Measurements from ENCODE around the gene CFI. TPM values are rescaled to one million over a fixed set of nuclear protein-coding genes. Genes with fewer than 3 reads are reported as not detected.

CFI gene
- total RNA-seq, 1 experiment from 2014 or later: 0.33 TPM

DNA sequence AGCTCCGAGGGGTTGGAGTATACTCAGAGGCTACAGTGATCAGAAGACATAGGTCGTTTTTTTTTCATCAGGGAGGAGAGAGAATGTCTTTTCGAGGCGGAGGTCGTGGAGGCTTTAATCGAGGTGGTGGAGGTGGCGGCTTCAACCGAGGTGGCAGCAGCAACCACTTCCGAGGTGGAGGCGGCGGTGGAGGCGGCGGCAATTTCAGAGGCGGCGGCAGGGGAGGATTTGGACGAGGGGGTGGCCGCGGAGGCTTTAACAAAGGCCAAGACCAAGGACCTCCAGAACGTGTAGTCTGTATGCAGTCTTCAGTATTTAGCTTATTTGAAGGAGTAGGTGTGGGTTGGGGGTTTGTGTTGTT is 14.3 kb upstream of the CFI start:
- Histone ChIP-seq H3K4me3 (ENCODE audit: low read depth in 2 of 2, low read length in 2 of 2) (peak overlapping the region; percentile 97 to 99), H3K27me3 (ENCODE audit: control insufficient read depth, insufficient read depth, low read length) (no peaks in the 10 kb centered on the region), H3K4me1 (ENCODE audit: control insufficient read depth, insufficient read depth, low read length) (peaks cover 5% of the 10 kb centered on the region; the same call in 1 of the 2 replicates), H3K27ac (ENCODE audit: low read length) (peak overlapping the region; percentile 92), H3K36me3 (ENCODE audit: control insufficient read depth, insufficient read depth, low read length) (peaks cover 16% of the 10 kb centered on the region), H3K9me3 (ENCODE audit: control insufficient read depth, insufficient read depth, low read depth, low read length) (no peaks in the 10 kb centered on the region)
- intact Hi-C loops (cut with micrococcal nuclease; ENCODE audit: unreplicated experiment) (loop anchor here (10.0 kb wide), 1 partner anchor 391 kb away; no protein-coding TSS in a partner anchor), in situ Hi-C loops (cut with HindIII; ENCODE audit: low pct_unique_long_range_greater_than_20kb, low sequenced_read_pairs) (no loop called here)
- BruUV-seq (replicated peaks): no TSS peak
- ATAC-seq (no peak), DNase-seq (ENCODE audit: low read depth, low spot score) (no peak)
- POLR2A ChIA-PET: interaction anchor here (0.7 kb wide), 1 partner anchor 1024 kb away, joined by 3 read pairs; no protein-coding TSS in a partner anchor
- CTCF ChIA-PET: no interaction called here
- no peak for TF ChIP-seq POLR2AphosphoS5 (IDR thresholded peaks at IDR 0.05; ENCODE audit: low read depth, low read length)
- TF ChIP-seq, protein P1, sequence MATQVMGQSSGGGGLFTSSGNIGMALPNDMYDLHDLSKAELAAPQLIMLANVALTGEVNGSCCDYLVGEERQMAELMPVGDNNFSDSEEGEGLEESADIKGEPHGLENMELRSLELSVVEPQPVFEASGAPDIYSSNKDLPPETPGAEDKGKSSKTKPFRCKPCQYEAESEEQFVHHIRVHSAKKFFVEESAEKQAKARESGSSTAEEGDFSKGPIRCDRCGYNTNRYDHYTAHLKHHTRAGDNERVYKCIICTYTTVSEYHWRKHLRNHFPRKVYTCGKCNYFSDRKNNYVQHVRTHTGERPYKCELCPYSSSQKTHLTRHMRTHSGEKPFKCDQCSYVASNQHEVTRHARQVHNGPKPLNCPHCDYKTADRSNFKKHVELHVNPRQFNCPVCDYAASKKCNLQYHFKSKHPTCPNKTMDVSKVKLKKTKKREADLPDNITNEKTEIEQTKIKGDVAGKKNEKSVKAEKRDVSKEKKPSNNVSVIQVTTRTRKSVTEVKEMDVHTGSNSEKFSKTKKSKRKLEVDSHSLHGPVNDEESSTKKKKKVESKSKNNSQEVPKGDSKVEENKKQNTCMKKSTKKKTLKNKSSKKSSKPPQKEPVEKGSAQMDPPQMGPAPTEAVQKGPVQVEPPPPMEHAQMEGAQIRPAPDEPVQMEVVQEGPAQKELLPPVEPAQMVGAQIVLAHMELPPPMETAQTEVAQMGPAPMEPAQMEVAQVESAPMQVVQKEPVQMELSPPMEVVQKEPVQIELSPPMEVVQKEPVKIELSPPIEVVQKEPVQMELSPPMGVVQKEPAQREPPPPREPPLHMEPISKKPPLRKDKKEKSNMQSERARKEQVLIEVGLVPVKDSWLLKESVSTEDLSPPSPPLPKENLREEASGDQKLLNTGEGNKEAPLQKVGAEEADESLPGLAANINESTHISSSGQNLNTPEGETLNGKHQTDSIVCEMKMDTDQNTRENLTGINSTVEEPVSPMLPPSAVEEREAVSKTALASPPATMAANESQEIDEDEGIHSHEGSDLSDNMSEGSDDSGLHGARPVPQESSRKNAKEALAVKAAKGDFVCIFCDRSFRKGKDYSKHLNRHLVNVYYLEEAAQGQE (IDR thresholded peaks at IDR 0.05; ENCODE audit: insufficient read depth in 1 of 2, low read depth in 2 of 2, low read length in 1 of 2): no peak
- no peak for TF ChIP-seq TCF7L2 (IDR thresholded peaks at IDR 0.05; ENCODE audit: low read depth, low read length)
- TF ChIP-seq SIN3A (IDR thresholded peaks at IDR 0.05; ENCODE audit: borderline replicate concordance, insufficient read depth, low read depth, low read length): no peak
- TF ChIP-seq, protein P2, sequence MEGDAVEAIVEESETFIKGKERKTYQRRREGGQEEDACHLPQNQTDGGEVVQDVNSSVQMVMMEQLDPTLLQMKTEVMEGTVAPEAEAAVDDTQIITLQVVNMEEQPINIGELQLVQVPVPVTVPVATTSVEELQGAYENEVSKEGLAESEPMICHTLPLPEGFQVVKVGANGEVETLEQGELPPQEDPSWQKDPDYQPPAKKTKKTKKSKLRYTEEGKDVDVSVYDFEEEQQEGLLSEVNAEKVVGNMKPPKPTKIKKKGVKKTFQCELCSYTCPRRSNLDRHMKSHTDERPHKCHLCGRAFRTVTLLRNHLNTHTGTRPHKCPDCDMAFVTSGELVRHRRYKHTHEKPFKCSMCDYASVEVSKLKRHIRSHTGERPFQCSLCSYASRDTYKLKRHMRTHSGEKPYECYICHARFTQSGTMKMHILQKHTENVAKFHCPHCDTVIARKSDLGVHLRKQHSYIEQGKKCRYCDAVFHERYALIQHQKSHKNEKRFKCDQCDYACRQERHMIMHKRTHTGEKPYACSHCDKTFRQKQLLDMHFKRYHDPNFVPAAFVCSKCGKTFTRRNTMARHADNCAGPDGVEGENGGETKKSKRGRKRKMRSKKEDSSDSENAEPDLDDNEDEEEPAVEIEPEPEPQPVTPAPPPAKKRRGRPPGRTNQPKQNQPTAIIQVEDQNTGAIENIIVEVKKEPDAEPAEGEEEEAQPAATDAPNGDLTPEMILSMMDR (IDR thresholded peaks at IDR 0.05): no peak

DNA sequence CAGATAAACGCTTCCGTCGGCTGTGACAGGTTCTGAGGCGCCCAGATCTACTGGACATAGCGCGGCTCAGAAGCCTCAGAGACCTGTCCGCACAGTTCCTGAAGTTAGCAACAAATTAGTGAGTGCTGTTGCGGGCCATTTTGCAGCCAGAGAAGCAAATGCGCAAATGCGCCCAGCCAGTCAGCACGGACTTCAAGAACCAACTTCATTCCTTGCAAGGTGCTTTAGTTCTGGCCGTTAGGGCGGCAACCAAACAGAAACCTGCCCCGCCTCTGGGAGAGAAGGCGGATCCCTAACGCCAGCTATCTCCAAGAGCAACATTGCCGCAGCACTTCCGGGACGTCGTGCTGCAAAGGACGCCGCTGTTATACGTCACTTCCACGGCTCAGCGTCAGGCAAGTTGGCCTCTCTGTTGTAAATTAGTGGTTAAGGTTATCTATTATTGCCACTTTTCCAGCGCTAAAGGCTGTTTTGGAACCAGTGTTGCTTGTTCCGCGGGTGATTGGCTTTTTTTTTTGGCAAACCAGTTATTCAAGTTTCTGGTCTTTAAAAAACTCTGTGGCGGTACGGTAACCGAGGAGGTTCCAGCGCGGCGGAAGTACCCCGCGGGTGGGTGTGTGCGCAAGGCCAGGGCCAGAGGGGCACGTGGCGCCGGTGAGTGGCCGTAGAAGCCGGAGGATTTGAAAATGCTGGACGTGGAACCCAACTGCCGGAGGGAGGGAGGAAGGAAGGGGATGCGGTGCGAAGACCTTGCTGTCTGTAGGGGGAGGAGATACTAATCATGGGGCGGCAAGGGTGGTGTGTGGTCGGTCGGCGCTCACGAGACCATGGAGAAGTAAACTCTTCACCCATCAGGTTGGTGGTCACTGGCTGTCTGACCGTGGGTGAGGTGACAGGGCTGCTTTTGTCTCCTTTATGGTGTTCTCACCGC is 13.6 kb upstream of the CFI start, which contains the start of gene GAR1:
Gene GAR1 (plus strand): TSS at position 612 of the 931 bp plus-strand sequence. CDS start 403 bp downstream, outside the sequence.
- in situ Hi-C loops (cut with HindIII; ENCODE audit: low pct_unique_long_range_greater_than_20kb, low sequenced_read_pairs): no loop called here
- POLR2A ChIA-PET: interaction anchor here (0.7 kb wide), 1 partner anchor 253 kb away, joined by 5 read pairs; no protein-coding TSS in a partner anchor
- Histone ChIP-seq H3K27me3 (ENCODE audit: control insufficient read depth, insufficient read depth, low read length) (no peaks in the 10 kb centered on the region), H3K27ac (ENCODE audit: low read length) (peak within 1 kb of the TSS; percentile 92), H3K9me3 (ENCODE audit: control insufficient read depth, insufficient read depth, low read depth, low read length) (no peaks in the 10 kb centered on the region), H3K36me3 (ENCODE audit: control insufficient read depth, insufficient read depth, low read length) (peaks cover 16% of the 10 kb centered on the region), H3K4me1 (ENCODE audit: control insufficient read depth, insufficient read depth, low read length) (peaks cover 5% of the 10 kb centered on the region; the same call in 1 of the 2 replicates), H3K4me3 (ENCODE audit: low read depth in 2 of 2, low read length in 2 of 2) (peak within 1 kb of the TSS; percentile 97 to 99)
- intact Hi-C loops (cut with micrococcal nuclease; ENCODE audit: unreplicated experiment): loop anchor here (10.0 kb wide), 1 partner anchor 391 kb away; no protein-coding TSS in a partner anchor
- CTCF ChIA-PET: interaction anchor here (0.5 to 0.7 kb wide), 2 partner anchors 88 to 130 kb away, joined by 3 to 4 read pairs; no protein-coding TSS in a partner anchor
- TF ChIP-seq POLR2AphosphoS5 (IDR thresholded peaks at IDR 0.05; ENCODE audit: low read depth, low read length) (peak; percentile 53), TCF7L2 (IDR thresholded peaks at IDR 0.05; ENCODE audit: low read depth, low read length) (peak; percentile 64), SIN3A (IDR thresholded peaks at IDR 0.05; ENCODE audit: borderline replicate concordance, insufficient read depth, low read depth, low read length) (0 out of 2 replicates have a peak, but pooled peaks have one; percentile 34)
- TF ChIP-seq, protein P1 (IDR thresholded peaks at IDR 0.05; ENCODE audit: insufficient read depth in 1 of 2, low read depth in 2 of 2, low read length in 1 of 2): no peak
- DNase-seq (ENCODE audit: low read depth, low spot score) (peak; percentile 77), ATAC-seq (peak; percentile 99)
- TSS peak; percentile 87 for BruUV-seq (replicated peaks)
